Stimulated activated CD4-positive, alpha-beta T cell treated with anti-CD3 and anti-CD28 coated beads, Interleukin-4, amount 100 ng/mL, for 1 hour (primary cell): ENCODE measurements around the gene SCN11A.

Source experiments
- DNase-seq: peaks from one replicate; pipeline ENCODE4 v3.0.0-alpha.2; 2020

Gene SCN11A

GRCh38 chr3:39051649-39052561 is at the start of gene SCN11A, which contains the start of gene WDR48:
TSS of gene SCN11A (minus strand) at chr3:39051944. CDS start at chr3:38950362, 101,582 bp downstream.
TSS of gene WDR48 (plus strand) at chr3:39052016. CDS start at chr3:39052026, 10 bp downstream.
- peak; percentile 90 for DNase-seq

GRCh38 chr3:39101022-39101689 is 49.4 kb upstream of the SCN11A start:
- DNase-seq = peak; percentile 38

- DNase-seq = no peak
These were observed 48.7 kb upstream of the SCN11A start for GRCh38 chr3:39100500-39100886.

- DNase-seq = no peak
These were observed 48.2 kb upstream of the SCN11A start for GRCh38 chr3:39099738-39100499.

- DNase-seq = no peak
These were observed 47.5 kb upstream of the SCN11A start for GRCh38 chr3:39099242-39099641.

GRCh38 chr3:39098473-39099000 is 46.8 kb upstream of the SCN11A start:
- no peak for DNase-seq

- no peak for DNase-seq
These were observed 46.1 kb upstream of the SCN11A start for GRCh38 chr3:39097716-39098472.

GRCh38 chr3:39096775-39097174 is 45.0 kb upstream of the SCN11A start:
- DNase-seq = no peak

- DNase-seq = no peak
These were observed 44.0 kb upstream of the SCN11A start for GRCh38 chr3:39095778-39096177.

GRCh38 chr3:39094851-39095677 is 43.3 kb upstream of the SCN11A start:
- DNase-seq = no peak

GRCh38 chr3:39090922-39091321 is 39.2 kb upstream of the SCN11A start:
- no peak for DNase-seq

- no peak for DNase-seq
These were observed 37.1 kb upstream of the SCN11A start for GRCh38 chr3:39088889-39089288.

GRCh38 chr3:39088456-39088855 is 36.7 kb upstream of the SCN11A start:
- no peak for DNase-seq

GRCh38 chr3:39086144-39086543 is 34.4 kb upstream of the SCN11A start:
- no peak for DNase-seq

GRCh38 chr3:39082666-39083313 is 31.0 kb upstream of the SCN11A start:
- DNase-seq = no peak

GRCh38 chr3:39080026-39080425 is 28.3 kb upstream of the SCN11A start:
- DNase-seq = no peak

GRCh38 chr3:39079530-39079929 is 27.8 kb upstream of the SCN11A start:
- no peak for DNase-seq

- DNase-seq = no peak
These were observed 24.2 kb upstream of the SCN11A start for GRCh38 chr3:39075910-39076309.

- no peak for DNase-seq
These were observed 16.8 kb upstream of the SCN11A start for GRCh38 chr3:39068556-39068955.

GRCh38 chr3:39067286-39067685 is 15.5 kb upstream of the SCN11A start:
- DNase-seq = no peak

- peak; percentile 6 for DNase-seq
These were observed 13.5 kb upstream of the SCN11A start for GRCh38 chr3:39065197-39065596.
